ENCODE measurements around the gene TTC7B.

Gene TTC7B

GRCh38 chr14:90613997-90614396 lies 202.2 kb downstream of the TTC7B start:
- H3K4me3 ChIP-seq (ENCODE audit: low read depth, low read length), result no peak overlapping the region
- TF ChIP-seq CTCF (IDR thresholded peaks at IDR 0.05; ENCODE audit: low read depth, low read length) (no peak), MYC (IDR thresholded peaks at IDR 0.05; ENCODE audit: low read depth, low read length) (no peak), MAX (IDR thresholded peaks at IDR 0.05; ENCODE audit: low read depth, low read length) (no peak), POLR2A (IDR thresholded peaks at IDR 0.05; ENCODE audit: extremely low read depth, insufficient read length) (no peak)
- no peak for DNase-seq (ENCODE audit: low read depth)

- no peak for DNase-seq (ENCODE audit: low read depth)
- TF ChIP-seq CTCF (IDR thresholded peaks at IDR 0.05; ENCODE audit: low read depth, low read length) (no peak), MAX (IDR thresholded peaks at IDR 0.05; ENCODE audit: low read depth, low read length) (no peak), MYC (IDR thresholded peaks at IDR 0.05; ENCODE audit: low read depth, low read length) (no peak), POLR2A (IDR thresholded peaks at IDR 0.05; ENCODE audit: extremely low read depth, insufficient read length) (no peak)
- H3K4me3 ChIP-seq (ENCODE audit: low read depth, low read length), result no peak overlapping the region
These were observed 202.8 kb downstream of the TTC7B start for GRCh38 chr14:90613453-90613852.

- H3K4me3 ChIP-seq (ENCODE audit: low read depth, low read length), result no peak overlapping the region
- TF ChIP-seq MYC (IDR thresholded peaks at IDR 0.05; ENCODE audit: low read depth, low read length) (no peak), POLR2A (IDR thresholded peaks at IDR 0.05; ENCODE audit: extremely low read depth, insufficient read length) (no peak), MAX (IDR thresholded peaks at IDR 0.05; ENCODE audit: low read depth, low read length) (no peak), CTCF (IDR thresholded peaks at IDR 0.05; ENCODE audit: low read depth, low read length) (no peak)
- no peak for DNase-seq (ENCODE audit: low read depth)
These were observed 203.4 kb downstream of the TTC7B start for GRCh38 chr14:90612801-90613200.

GRCh38 chr14:90611936-90612335 lies 204.3 kb downstream of the TTC7B start:
- no peak for DNase-seq (ENCODE audit: low read depth)
- no peak overlapping the region for H3K4me3 ChIP-seq (ENCODE audit: low read depth, low read length)
- TF ChIP-seq POLR2A (IDR thresholded peaks at IDR 0.05; ENCODE audit: extremely low read depth, insufficient read length), result no peak
- no peak for TF ChIP-seq MAX (IDR thresholded peaks at IDR 0.05; ENCODE audit: low read depth, low read length)
- TF ChIP-seq MYC (IDR thresholded peaks at IDR 0.05; ENCODE audit: low read depth, low read length), result no peak
- TF ChIP-seq CTCF (IDR thresholded peaks at IDR 0.05; ENCODE audit: low read depth, low read length), result no peak

GRCh38 chr14:90611501-90611900 lies 204.7 kb downstream of the TTC7B start:
- DNase-seq (ENCODE audit: low read depth), result no peak
- H3K4me3 ChIP-seq (ENCODE audit: low read depth, low read length), result no peak overlapping the region
- no peak for TF ChIP-seq CTCF (IDR thresholded peaks at IDR 0.05; ENCODE audit: low read depth, low read length)
- TF ChIP-seq MYC (IDR thresholded peaks at IDR 0.05; ENCODE audit: low read depth, low read length), result no peak
- no peak for TF ChIP-seq MAX (IDR thresholded peaks at IDR 0.05; ENCODE audit: low read depth, low read length)
- no peak for TF ChIP-seq POLR2A (IDR thresholded peaks at IDR 0.05; ENCODE audit: extremely low read depth, insufficient read length)

Data from NB4 (cell line).